Esophagus muscularis mucosa (tissue), 3 donors: ENCODE measurements around the gene DPEP1.

ENCODE experiments used
- POLR2A ChIP-seq: fragments of 450-650 bp; IDR thresholded peaks from one replicate; pipeline ENCODE4 v1.6.1; 2017; ENCODE audit warnings: antibody characterized with exemption, moderate library complexity, mild to moderate bottlenecking, low read depth
- TF ChIP-seq, protein P1 (sequence below), 3 experiments: fragments of 200-600 bp in 2 of 3; fragments of 450-650 bp in 1 of 3; sonication (generic) in 2 of 3; IDR thresholded peaks; one replicate each; pipeline ENCODE4 v1.5.1; 2017 to 2019; ENCODE audit warnings: antibody characterized with exemption in 3 of 3, mild to moderate bottlenecking in 2 of 3, moderate library complexity in 1 of 3

DNA sequence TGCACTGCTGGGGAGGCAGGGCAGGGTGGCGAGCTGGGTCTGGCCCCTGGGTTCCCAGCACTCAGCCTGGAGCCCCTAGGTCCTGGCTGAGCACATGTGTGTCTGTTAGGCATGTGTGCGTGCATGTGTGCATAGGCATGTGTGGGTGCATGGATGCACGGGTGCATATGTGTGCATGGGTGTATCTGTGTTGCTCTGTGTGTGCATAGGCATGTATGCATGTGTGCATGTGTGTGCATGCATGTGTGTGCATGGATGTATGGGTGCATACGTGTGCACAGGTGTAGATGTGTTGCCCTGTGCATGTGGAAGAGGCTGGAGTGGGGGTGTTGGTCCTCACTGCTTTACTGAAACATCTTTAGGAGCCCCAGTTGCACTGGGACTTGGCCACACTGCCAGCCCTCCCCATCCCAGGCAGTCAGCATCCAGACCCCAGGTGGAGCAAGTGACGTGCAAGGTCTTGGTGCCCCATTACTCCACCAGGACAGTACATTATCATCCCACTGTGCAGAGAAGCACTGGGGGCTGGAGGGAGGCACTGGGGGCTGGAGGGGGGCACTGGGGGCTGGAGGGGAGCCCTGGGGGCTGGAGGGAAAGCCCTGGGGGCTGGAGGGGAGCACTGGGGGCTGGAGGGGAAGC, 10.4 kb upstream of the DPEP1 start:
- TF ChIP-seq, protein P1, sequence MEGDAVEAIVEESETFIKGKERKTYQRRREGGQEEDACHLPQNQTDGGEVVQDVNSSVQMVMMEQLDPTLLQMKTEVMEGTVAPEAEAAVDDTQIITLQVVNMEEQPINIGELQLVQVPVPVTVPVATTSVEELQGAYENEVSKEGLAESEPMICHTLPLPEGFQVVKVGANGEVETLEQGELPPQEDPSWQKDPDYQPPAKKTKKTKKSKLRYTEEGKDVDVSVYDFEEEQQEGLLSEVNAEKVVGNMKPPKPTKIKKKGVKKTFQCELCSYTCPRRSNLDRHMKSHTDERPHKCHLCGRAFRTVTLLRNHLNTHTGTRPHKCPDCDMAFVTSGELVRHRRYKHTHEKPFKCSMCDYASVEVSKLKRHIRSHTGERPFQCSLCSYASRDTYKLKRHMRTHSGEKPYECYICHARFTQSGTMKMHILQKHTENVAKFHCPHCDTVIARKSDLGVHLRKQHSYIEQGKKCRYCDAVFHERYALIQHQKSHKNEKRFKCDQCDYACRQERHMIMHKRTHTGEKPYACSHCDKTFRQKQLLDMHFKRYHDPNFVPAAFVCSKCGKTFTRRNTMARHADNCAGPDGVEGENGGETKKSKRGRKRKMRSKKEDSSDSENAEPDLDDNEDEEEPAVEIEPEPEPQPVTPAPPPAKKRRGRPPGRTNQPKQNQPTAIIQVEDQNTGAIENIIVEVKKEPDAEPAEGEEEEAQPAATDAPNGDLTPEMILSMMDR (IDR thresholded peaks at IDR 0.05): no peak
- no peak for TF ChIP-seq POLR2A
